GM23338 (cell line): ENCODE results near the gene MAP4. TPM values are rescaled to one million over a fixed set of nuclear protein-coding genes. Genes with fewer than 3 reads are reported as not detected.

Source experiments
- ATAC-seq: fragments of 200-7000 bp; cut with Tn5 transposase; 3 replicates; pipeline ENCODE4 v1.9.1; 2020
- DNase-seq: peaks from one replicate; pipeline ENCODE4 v3.0.0-alpha.2; 2015; ENCODE audit warnings: low spot score
- H2AFZ ChIP-seq: fragments of 200-600 bp; sonication (generic); 2 replicates; pipeline ENCODE4 v1.8.0; 2016; ENCODE audit warnings: antibody characterized with exemption, mild to moderate bottlenecking, moderate library complexity
- H3F3A ChIP-seq: fragments of 200-600 bp; sonication (generic); replicated peaks from 2 replicates; pipeline ENCODE4 v1.8.0; 2017; ENCODE audit warnings: antibody characterized with exemption, mixed run types, low read depth
- H3K27ac ChIP-seq: fragments of 200-600 bp; sonication (generic); 2 replicates; pipeline ENCODE4 v1.6.1; 2016; ENCODE audit warnings: low read depth
- H3K27me3 ChIP-seq: fragments of 200-600 bp; sonication (generic); 2 replicates; pipeline ENCODE4 v1.8.0; 2016; ENCODE audit warnings: mild to moderate bottlenecking, mixed run types, moderate library complexity; ENCODE audit not compliant: insufficient read depth
- H3K36me3 ChIP-seq: fragments of 200-600 bp; sonication (generic); 2 replicates; pipeline ENCODE4 v1.8.0; 2016; ENCODE audit warnings: mild to moderate bottlenecking; ENCODE audit not compliant: insufficient read depth
- H3K4me1 ChIP-seq: fragments of 200-600 bp; sonication (generic); 2 replicates; pipeline ENCODE4 v1.8.0; 2016; ENCODE audit warnings: mild to moderate bottlenecking, moderate library complexity; ENCODE audit not compliant: insufficient read depth
- H3K4me2 ChIP-seq: fragments of 200-600 bp; sonication (generic); 2 replicates; pipeline ENCODE4 v1.7.1; 2017; ENCODE audit warnings: mixed run types
- H3K4me3 ChIP-seq: fragments of 200-600 bp; sonication (generic); 2 replicates; pipeline ENCODE4 v1.6.1; 2016; ENCODE audit warnings: mixed run types
- H3K79me2 ChIP-seq: fragments of 200-600 bp; sonication (generic); replicated peaks from 2 replicates; pipeline ENCODE4 v1.8.0; 2017; ENCODE audit warnings: mild to moderate bottlenecking; ENCODE audit not compliant: insufficient read depth
- H3K9me2 ChIP-seq: fragments of 200-600 bp; sonication (generic); 2 replicates; pipeline ENCODE4 v1.8.0; 2017; ENCODE audit not compliant: insufficient read depth
- H4K20me1 ChIP-seq: fragments of 200-600 bp; sonication (generic); replicated peaks from 2 replicates; pipeline ENCODE4 v1.8.0; 2017; ENCODE audit warnings: mild to moderate bottlenecking; ENCODE audit not compliant: insufficient read depth
- H3K27ac Mint-ChIP-seq: 2 replicates; pipeline ENCODE4 v1.8.0; 2020; ENCODE audit warnings: inconsistent platforms, mild to moderate bottlenecking, moderate library complexity, mixed read lengths
- H3K27me3 Mint-ChIP-seq: 3 replicates; pipeline ENCODE4 v1.8.0; 2022; ENCODE audit warnings: low read depth, mild to moderate bottlenecking, moderate library complexity, mixed read lengths, inconsistent platforms; ENCODE audit not compliant: insufficient read depth, poor library complexity
- H3K36me3 Mint-ChIP-seq: 3 replicates; pipeline ENCODE4 v1.8.0; 2021; ENCODE audit warnings: low read depth, mild to moderate bottlenecking, inconsistent platforms, moderate library complexity, mixed read lengths
- H3K4me1 Mint-ChIP-seq: 3 replicates; pipeline ENCODE4 v1.8.0; 2020; ENCODE audit warnings: mild to moderate bottlenecking, inconsistent platforms, mixed read lengths
- H3K4me3 Mint-ChIP-seq: 3 replicates; pipeline ENCODE4 v1.8.0; 2021; ENCODE audit warnings: moderate library complexity, mild to moderate bottlenecking, inconsistent platforms, mixed read lengths
- H3K9me3 Mint-ChIP-seq: 3 replicates; pipeline ENCODE4 v1.8.0; 2020; ENCODE audit warnings: moderate library complexity, mild to moderate bottlenecking, inconsistent platforms, mixed read lengths
- CREB1 ChIP-seq: fragments of 250-450 bp; sonication (Bioruptor Pico); IDR thresholded peaks from 2 replicates; pipeline ENCODE4 v1.5.0; 2020; ENCODE audit warnings: low read depth, mild to moderate bottlenecking, moderate library complexity
- CTCF ChIP-seq, 2 experiments: fragments of 200-600 bp in 1 of 2; sonication (generic) in 1 of 2; conservative IDR thresholded peaks; 2 replicates each; pipeline versions ENCODE4 v1.5.1 to v1.6.1; 2016 to 2017; ENCODE audit warnings: antibody characterized with exemption in 2 of 2, low read depth in 2 of 2, mild to moderate bottlenecking in 2 of 2, moderate library complexity in 1 of 2
- POLR2AphosphoS5 ChIP-seq: IDR thresholded peaks from 2 replicates; pipeline ENCODE4 v1.6.1; 2016; ENCODE audit warnings: antibody characterized with exemption, low read depth
- REST ChIP-seq: IDR thresholded peaks from one replicate; pipeline ENCODE4 v1.6.1; 2018; ENCODE audit warnings: antibody characterized with exemption; ENCODE audit not compliant: unreplicated experiment
- STAT1 ChIP-seq: IDR thresholded peaks from one replicate; pipeline ENCODE4 v1.6.1; 2016; ENCODE audit warnings: antibody characterized with exemption; ENCODE audit not compliant: unreplicated experiment
- ZNF114 ChIP-seq: fragments of 250-450 bp; sonication (Bioruptor Pico); IDR thresholded peaks from 2 replicates; pipeline ENCODE4 v1.5.0; 2020; ENCODE audit warnings: mild to moderate bottlenecking, moderate library complexity
- ZNF331 ChIP-seq: fragments of 250-450 bp; sonication (Bioruptor Pico); IDR thresholded peaks from 2 replicates; pipeline ENCODE4 v1.5.0; 2020; ENCODE audit warnings: low read depth, mild to moderate bottlenecking, moderate library complexity
- ZNF462 ChIP-seq: fragments of 250-450 bp; sonication (Bioruptor Pico); IDR thresholded peaks from 2 replicates; pipeline ENCODE4 v1.5.0; 2020; ENCODE audit warnings: mild to moderate bottlenecking, moderate library complexity
- polyA plus RNA-seq: library from polyadenylated mRNA; unstranded; fragments of >200 nt; fragmentation: Nextera tagmentation; extraction: Ambion mirVana; gene quantifications from 2 replicates; pipeline ENCODE4 v1.2.1, GENCODE V29; 2016
- total RNA-seq: library from RNA; depleted of rRNA; stranded (reverse); fragments of >200 nt; shearing (Covaris generic); gene quantifications from 2 replicates; pipeline ENCODE4 v1.2.3, GENCODE V29; 2014

The MAP4 gene
- total and polyA plus RNA-seq, 2 experiments from 2014 or later = 103 to 113 TPM

DNA sequence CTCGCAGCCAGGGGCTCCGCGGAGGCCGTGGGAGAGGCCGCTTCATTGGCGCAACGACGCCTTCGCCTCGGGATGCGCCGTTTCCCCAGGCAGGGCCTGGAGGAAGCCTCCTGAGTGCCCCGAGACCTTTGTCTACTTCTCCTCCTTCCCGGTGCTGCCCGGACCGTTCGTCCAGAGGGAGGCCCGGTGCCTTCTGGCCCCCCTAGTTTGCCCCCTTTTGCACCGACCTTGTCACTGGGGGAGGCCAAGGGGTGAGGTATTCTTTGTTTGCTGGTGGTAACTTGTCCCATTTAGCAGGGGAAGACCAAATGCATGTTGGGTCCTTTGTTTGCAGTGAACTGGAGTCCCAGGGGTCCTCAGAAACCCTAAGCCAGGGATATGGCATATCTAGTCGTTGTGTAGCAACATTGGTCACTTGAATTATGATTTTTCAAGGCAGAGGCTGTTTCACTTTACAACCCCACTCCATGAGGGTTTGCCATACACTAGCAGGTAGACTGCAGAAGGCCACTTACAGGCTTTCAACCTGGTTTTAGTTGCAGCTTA is 212.7 kb downstream of the MAP4 start:
- H3K4me1 ChIP-seq = peaks cover 17% of the 10 kb centered on the region
- TF ChIP-seq CTCF (conservative IDR thresholded peaks at IDR 0.05; ENCODE audit: low read depth in 2 of 2) (no peak), STAT1 (no peak), CREB1 (CRISPR knock-in tag) (no peak), REST (no peak), POLR2AphosphoS5 (no peak), ZNF462 (CRISPR knock-in tag) (no peak), ZNF331 (CRISPR knock-in tag) (no peak), ZNF114 (CRISPR knock-in tag) (no peak)
- 0 out of 2 replicates have a peak, but pooled peaks cover 3% of the 10 kb centered on the region for H4K20me1 ChIP-seq
- peaks cover 25% of the 10 kb centered on the region for H3F3A ChIP-seq
- peaks cover 5% of the 10 kb centered on the region for H3K27me3 Mint-ChIP-seq
- no peaks in the 10 kb centered on the region for H3K9me2 ChIP-seq
- peaks cover 5% of the 10 kb centered on the region; the same call in 2 of the 3 replicates for H3K4me1 Mint-ChIP-seq
- peak overlapping the region; percentile 99 for H3K27ac Mint-ChIP-seq
- peaks cover 24% of the 10 kb centered on the region for H3K79me2 ChIP-seq
- H3K4me3 ChIP-seq = peak overlapping the region; percentile 98
- no peaks in the 10 kb centered on the region for H3K27me3 ChIP-seq
- peak overlapping the region; percentile 100 for H3K4me3 Mint-ChIP-seq
- H3K36me3 ChIP-seq = peaks cover 7% of the 10 kb centered on the region; the same call in 1 of the 2 replicates
- H2AFZ ChIP-seq = peak overlapping the region; percentile 98
- peak; percentile 6; the same call in 1 of the 3 replicates for ATAC-seq
- DNase-seq = no peak
- peaks cover 23% of the 10 kb centered on the region for H3K36me3 Mint-ChIP-seq
- peak overlapping the region; percentile 99 for H3K4me2 ChIP-seq
- no peaks in the 10 kb centered on the region for H3K9me3 Mint-ChIP-seq
- H3K27ac ChIP-seq = peak overlapping the region; percentile 93; the same call in 1 of the 2 replicates
